ENCODE measurements around the gene NTM. TPM values are rescaled to one million over a fixed set of nuclear protein-coding genes. Genes with fewer than 3 reads are reported as not detected.

NTM gene
- polyA plus RNA-seq, 2 donors = 0.24 to 1.1 TPM

GRCh38 chr11:131896978-131897615 lies 526.7 kb downstream of the NTM start:
- H3K27me3 ChIP-seq (ENCODE audit: control insufficient read depth in 1 of 2, insufficient read depth in 2 of 2, low read length in 2 of 2) = no peaks in the 10 kb centered on the region
- no peaks in the 10 kb centered on the region for H3K9me3 ChIP-seq (ENCODE audit: control insufficient read depth in 2 of 2, insufficient read depth in 1 of 2, low read depth in 1 of 2, low read length in 1 of 2)
- no peak overlapping the region for H3K4me3 ChIP-seq (ENCODE audit: low read depth in 1 of 2, low read length in 2 of 2)
- WGBS, 2 donors = 92 to 93% methylated on average over 8 of the region's 8 CpGs
- H3K27ac ChIP-seq (ENCODE audit: low read depth in 2 of 2, low read length in 1 of 2) = no peak overlapping the region
- H3K36me3 ChIP-seq (ENCODE audit: control insufficient read depth in 2 of 2, insufficient read depth in 2 of 2, low read length in 1 of 2) = no peaks in the 10 kb centered on the region
- no peaks in the 10 kb centered on the region for H3K4me1 ChIP-seq (ENCODE audit: control insufficient read depth in 2 of 2, insufficient read depth in 2 of 2, low read length in 1 of 2)

DNA sequence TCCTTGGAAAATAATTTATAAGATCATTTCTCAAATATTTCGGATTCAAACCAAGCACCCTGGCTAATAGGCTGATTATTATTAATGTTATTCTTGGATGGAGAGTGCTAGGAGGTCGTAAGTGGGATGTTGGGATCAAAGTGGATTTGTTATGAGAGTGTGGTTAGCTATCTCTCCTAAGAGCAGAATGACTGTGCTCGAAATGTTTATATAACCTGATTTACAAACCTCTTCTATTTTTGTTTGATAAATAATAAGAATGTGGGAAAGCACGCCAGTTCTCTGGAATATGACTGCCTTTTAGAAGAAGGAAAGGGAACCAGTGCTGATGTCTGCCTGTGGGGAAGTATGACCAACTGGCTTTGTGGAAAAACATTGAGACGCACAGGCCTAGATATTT lies 527.5 kb downstream of the NTM start:
- 41 to 56% methylated on average over 5 of the region's 5 CpGs for WGBS, 2 donors
- Histone ChIP-seq H3K4me3 (ENCODE audit: low read depth in 1 of 2, low read length in 2 of 2) (no peak overlapping the region), H3K4me1 (ENCODE audit: control insufficient read depth in 2 of 2, insufficient read depth in 2 of 2, low read length in 1 of 2) (no peaks in the 10 kb centered on the region), H3K9me3 (ENCODE audit: control insufficient read depth in 2 of 2, insufficient read depth in 1 of 2, low read depth in 1 of 2, low read length in 1 of 2) (no peaks in the 10 kb centered on the region), H3K27me3 (ENCODE audit: control insufficient read depth in 1 of 2, insufficient read depth in 2 of 2, low read length in 2 of 2) (no peaks in the 10 kb centered on the region), H3K36me3 (ENCODE audit: control insufficient read depth in 2 of 2, insufficient read depth in 2 of 2, low read length in 1 of 2) (no peaks in the 10 kb centered on the region), H3K27ac (ENCODE audit: low read depth in 2 of 2, low read length in 1 of 2) (no peak overlapping the region)

DNA sequence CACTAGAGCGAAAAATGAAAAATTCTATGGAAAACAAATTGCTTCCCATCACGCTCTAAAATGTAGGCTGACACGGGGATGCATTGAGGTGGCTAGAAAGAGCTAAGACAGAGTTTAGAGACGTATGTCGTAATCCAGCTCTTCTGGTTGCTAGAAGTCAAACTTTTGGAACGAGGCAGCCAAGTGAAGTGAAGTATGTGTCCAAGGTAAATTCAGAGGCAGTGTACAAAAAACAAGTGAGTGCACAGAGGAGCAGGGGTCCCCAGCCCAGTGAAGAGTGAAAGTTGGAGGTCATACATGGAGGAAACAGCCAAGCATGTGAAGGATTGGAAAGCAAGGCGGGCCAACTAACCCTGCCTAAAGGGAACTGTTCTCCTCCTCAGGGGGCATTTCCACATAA lies 528.5 kb downstream of the NTM start:
- Histone ChIP-seq H3K4me3 (ENCODE audit: low read depth in 1 of 2, low read length in 2 of 2) (no peak overlapping the region), H3K4me1 (ENCODE audit: control insufficient read depth in 2 of 2, insufficient read depth in 2 of 2, low read length in 1 of 2) (no peaks in the 10 kb centered on the region), H3K27ac (ENCODE audit: low read depth in 2 of 2, low read length in 1 of 2) (no peak overlapping the region), H3K36me3 (ENCODE audit: control insufficient read depth in 2 of 2, insufficient read depth in 2 of 2, low read length in 1 of 2) (no peaks in the 10 kb centered on the region), H3K27me3 (ENCODE audit: control insufficient read depth in 1 of 2, insufficient read depth in 2 of 2, low read length in 2 of 2) (no peaks in the 10 kb centered on the region), H3K9me3 (ENCODE audit: control insufficient read depth in 2 of 2, insufficient read depth in 1 of 2, low read depth in 1 of 2, low read length in 1 of 2) (no peaks in the 10 kb centered on the region)
- 85 to 88% methylated on average over 7 of the region's 7 CpGs for WGBS, 2 donors

- Histone ChIP-seq H3K27ac (ENCODE audit: low read depth in 2 of 2, low read length in 1 of 2) (no peak overlapping the region), H3K9me3 (ENCODE audit: control insufficient read depth in 2 of 2, insufficient read depth in 1 of 2, low read depth in 1 of 2, low read length in 1 of 2) (no peaks in the 10 kb centered on the region), H3K4me3 (ENCODE audit: low read depth in 1 of 2, low read length in 2 of 2) (no peak overlapping the region), H3K27me3 (ENCODE audit: control insufficient read depth in 1 of 2, insufficient read depth in 2 of 2, low read length in 2 of 2) (no peaks in the 10 kb centered on the region), H3K4me1 (ENCODE audit: control insufficient read depth in 2 of 2, insufficient read depth in 2 of 2, low read length in 1 of 2) (no peaks in the 10 kb centered on the region), H3K36me3 (ENCODE audit: control insufficient read depth in 2 of 2, insufficient read depth in 2 of 2, low read length in 1 of 2) (no peaks in the 10 kb centered on the region)
- 55 to 61% methylated on average over 6 of the region's 6 CpGs for WGBS, 2 donors
Observed at GRCh38 chr11:131899950-131900580, 529.6 kb downstream of the NTM start.

GRCh38 chr11:131902421-131902820 lies 532.0 kb downstream of the NTM start:
- Histone ChIP-seq H3K4me1 (ENCODE audit: control insufficient read depth in 2 of 2, insufficient read depth in 2 of 2, low read length in 1 of 2) (no peaks in the 10 kb centered on the region), H3K9me3 (ENCODE audit: control insufficient read depth in 2 of 2, insufficient read depth in 1 of 2, low read depth in 1 of 2, low read length in 1 of 2) (no peaks in the 10 kb centered on the region), H3K36me3 (ENCODE audit: control insufficient read depth in 2 of 2, insufficient read depth in 2 of 2, low read length in 1 of 2) (no peaks in the 10 kb centered on the region), H3K27me3 (ENCODE audit: control insufficient read depth in 1 of 2, insufficient read depth in 2 of 2, low read length in 2 of 2) (no peaks in the 10 kb centered on the region), H3K4me3 (ENCODE audit: low read depth in 1 of 2, low read length in 2 of 2) (no peak overlapping the region), H3K27ac (ENCODE audit: low read depth in 2 of 2, low read length in 1 of 2) (no peak overlapping the region)
- WGBS, 2 donors = 27 to 32% methylated on average over 1 of the region's 1 CpG

DNA sequence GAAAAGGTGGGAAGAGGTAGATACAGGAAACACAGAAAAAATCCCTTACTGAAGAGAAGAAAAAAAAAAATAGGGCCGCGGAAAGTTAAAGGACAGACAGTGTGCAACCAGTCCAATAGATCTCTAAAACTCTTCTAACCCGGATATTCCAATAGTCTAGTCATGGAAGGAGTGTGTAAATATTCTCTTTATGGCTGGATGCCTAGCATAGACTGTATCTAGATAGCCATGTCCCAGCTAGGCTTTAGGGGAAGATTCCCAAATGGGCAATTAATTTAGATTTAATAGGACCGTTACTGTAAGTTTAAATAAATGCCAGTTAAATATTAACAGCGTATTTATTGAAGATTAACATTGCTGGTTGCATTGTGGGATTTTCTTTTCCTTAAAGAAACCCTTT lies 532.7 kb downstream of the NTM start:
- no peak overlapping the region for H3K27ac ChIP-seq (ENCODE audit: low read depth in 2 of 2, low read length in 1 of 2)
- H3K4me3 ChIP-seq (ENCODE audit: low read depth in 1 of 2, low read length in 2 of 2) = no peak overlapping the region
- no peaks in the 10 kb centered on the region for H3K36me3 ChIP-seq (ENCODE audit: control insufficient read depth in 2 of 2, insufficient read depth in 2 of 2, low read length in 1 of 2)
- no peaks in the 10 kb centered on the region for H3K4me1 ChIP-seq (ENCODE audit: control insufficient read depth in 2 of 2, insufficient read depth in 2 of 2, low read length in 1 of 2)
- no peaks in the 10 kb centered on the region for H3K9me3 ChIP-seq (ENCODE audit: control insufficient read depth in 2 of 2, insufficient read depth in 1 of 2, low read depth in 1 of 2, low read length in 1 of 2)
- WGBS, 2 donors = 64 to 71% methylated on average over 5 of the region's 5 CpGs
- no peaks in the 10 kb centered on the region for H3K27me3 ChIP-seq (ENCODE audit: control insufficient read depth in 1 of 2, insufficient read depth in 2 of 2, low read length in 2 of 2)

GRCh38 chr11:131904756-131905155 lies 534.3 kb downstream of the NTM start:
- H3K27ac ChIP-seq (ENCODE audit: low read depth in 2 of 2, low read length in 1 of 2) = no peak overlapping the region
- H3K27me3 ChIP-seq (ENCODE audit: control insufficient read depth in 1 of 2, insufficient read depth in 2 of 2, low read length in 2 of 2) = peaks cover 0 to 3% of the 10 kb centered on the region in 2 donors
- no peak overlapping the region for H3K4me3 ChIP-seq (ENCODE audit: low read depth in 1 of 2, low read length in 2 of 2)
- H3K9me3 ChIP-seq (ENCODE audit: control insufficient read depth in 2 of 2, insufficient read depth in 1 of 2, low read depth in 1 of 2, low read length in 1 of 2) = no peaks in the 10 kb centered on the region
- no peaks in the 10 kb centered on the region for H3K36me3 ChIP-seq (ENCODE audit: control insufficient read depth in 2 of 2, insufficient read depth in 2 of 2, low read length in 1 of 2)
- H3K4me1 ChIP-seq (ENCODE audit: control insufficient read depth in 2 of 2, insufficient read depth in 2 of 2, low read length in 1 of 2) = no peaks in the 10 kb centered on the region
- WGBS, 2 donors = 50 to 76% methylated on average over 3 of the region's 3 CpGs

- 54 to 60% methylated on average over 4 of the region's 4 CpGs for WGBS, 2 donors
- Histone ChIP-seq H3K4me3 (ENCODE audit: low read depth in 1 of 2, low read length in 2 of 2) (no peak overlapping the region), H3K27me3 (ENCODE audit: control insufficient read depth in 1 of 2, insufficient read depth in 2 of 2, low read length in 2 of 2) (peaks cover 0 to 3% of the 10 kb centered on the region in 2 donors), H3K9me3 (ENCODE audit: control insufficient read depth in 2 of 2, insufficient read depth in 1 of 2, low read depth in 1 of 2, low read length in 1 of 2) (no peaks in the 10 kb centered on the region), H3K27ac (ENCODE audit: low read depth in 2 of 2, low read length in 1 of 2) (no peak overlapping the region), H3K4me1 (ENCODE audit: control insufficient read depth in 2 of 2, insufficient read depth in 2 of 2, low read length in 1 of 2) (no peaks in the 10 kb centered on the region), H3K36me3 (ENCODE audit: control insufficient read depth in 2 of 2, insufficient read depth in 2 of 2, low read length in 1 of 2) (no peaks in the 10 kb centered on the region)
Observed at GRCh38 chr11:131906963-131907362, 536.5 kb downstream of the NTM start.

DNA sequence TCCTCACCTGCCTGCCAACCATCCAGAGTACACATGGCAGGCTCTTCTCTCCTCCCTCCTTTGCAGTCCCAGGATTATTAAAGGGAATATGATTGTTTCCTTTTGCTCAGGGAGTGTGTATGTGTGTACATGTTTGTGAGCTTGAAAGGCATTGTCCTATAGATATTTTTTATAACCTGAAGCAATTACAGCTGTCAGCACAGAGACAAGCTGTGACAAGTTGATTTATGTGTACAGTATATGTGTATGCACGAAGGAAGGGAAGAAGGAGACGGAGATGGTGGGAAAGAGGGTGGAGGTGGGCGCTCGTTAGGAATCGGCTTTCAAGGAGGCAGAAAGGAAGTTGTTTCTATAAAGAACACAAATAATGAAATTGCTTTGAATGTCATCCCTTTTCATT lies 537.0 kb downstream of the NTM start:
- no peaks in the 10 kb centered on the region for H3K36me3 ChIP-seq (ENCODE audit: control insufficient read depth in 2 of 2, insufficient read depth in 2 of 2, low read length in 1 of 2)
- 62 to 66% methylated on average over 5 of the region's 5 CpGs for WGBS, 2 donors
- H3K27me3 ChIP-seq (ENCODE audit: control insufficient read depth in 1 of 2, insufficient read depth in 2 of 2, low read length in 2 of 2) = peaks cover 0 to 3% of the 10 kb centered on the region in 2 donors
- H3K4me1 ChIP-seq (ENCODE audit: control insufficient read depth in 2 of 2, insufficient read depth in 2 of 2, low read length in 1 of 2) = no peaks in the 10 kb centered on the region
- H3K27ac ChIP-seq (ENCODE audit: low read depth in 2 of 2, low read length in 1 of 2) = no peak overlapping the region
- no peak overlapping the region for H3K4me3 ChIP-seq (ENCODE audit: low read depth in 1 of 2, low read length in 2 of 2)
- H3K9me3 ChIP-seq (ENCODE audit: control insufficient read depth in 2 of 2, insufficient read depth in 1 of 2, low read depth in 1 of 2, low read length in 1 of 2) = no peaks in the 10 kb centered on the region

- H3K27ac ChIP-seq (ENCODE audit: low read depth in 2 of 2, low read length in 1 of 2) = no peak overlapping the region
- no peak overlapping the region for H3K4me3 ChIP-seq (ENCODE audit: low read depth in 1 of 2, low read length in 2 of 2)
- H3K4me1 ChIP-seq (ENCODE audit: control insufficient read depth in 2 of 2, insufficient read depth in 2 of 2, low read length in 1 of 2) = no peaks in the 10 kb centered on the region
- no peaks in the 10 kb centered on the region for H3K36me3 ChIP-seq (ENCODE audit: control insufficient read depth in 2 of 2, insufficient read depth in 2 of 2, low read length in 1 of 2)
- no peaks in the 10 kb centered on the region for H3K9me3 ChIP-seq (ENCODE audit: control insufficient read depth in 2 of 2, insufficient read depth in 1 of 2, low read depth in 1 of 2, low read length in 1 of 2)
- 45 to 51% methylated on average over 2 of the region's 2 CpGs for WGBS, 2 donors
- peaks cover 0 to 3% of the 10 kb centered on the region in 2 donors for H3K27me3 ChIP-seq (ENCODE audit: control insufficient read depth in 1 of 2, insufficient read depth in 2 of 2, low read length in 2 of 2)
Observed at GRCh38 chr11:131908316-131908715, 537.9 kb downstream of the NTM start.
